GM20431 (cell line): Measurements from ENCODE around the gene DUT.

Experiments used
- in situ Hi-C: fragments of 300-500 bp; cut with MseI, MboI; formaldehyde crosslinking; loops from one replicate; pipeline ENCODE4 v1.15.0; 2020; ENCODE audit warnings: low sequenced_read_pairs; ENCODE audit not compliant: unreplicated experiment

The DUT gene

GRCh38 chr15:48330855-48331795 lies at the start of gene DUT:
DUT (plus strand) TSS chr15:48331429; CDS start chr15:48331516, 87 bp downstream.
- in situ Hi-C loops = no loop called here

GRCh38 chr15:48281674-48282073 lies 49.6 kb upstream of the DUT start:
- in situ Hi-C loops = loop anchor here (25.0 kb wide), 1 partner anchor 1094 kb away; no protein-coding TSS in a partner anchor

GRCh38 chr15:48282216-48282615 lies 49.0 kb upstream of the DUT start:
- in situ Hi-C loops = loop anchor here (25.0 kb wide), 1 partner anchor 1095 kb away; no protein-coding TSS in a partner anchor

- in situ Hi-C loops = loop anchor here (25.0 kb wide), 1 partner anchor 1096 kb away; no protein-coding TSS in a partner anchor
Measured at GRCh38 chr15:48283396-48284145, 47.7 kb upstream of the DUT start.

GRCh38 chr15:48285329-48286214 lies 45.7 kb upstream of the DUT start:
- in situ Hi-C loops = loop anchor here (25.0 kb wide), 1 partner anchor 1098 kb away; no protein-coding TSS in a partner anchor

GRCh38 chr15:48289628-48290027 lies 41.6 kb upstream of the DUT start:
- in situ Hi-C loops = loop anchor here (25.0 kb wide), 1 partner anchor 1102 kb away; no protein-coding TSS in a partner anchor

- in situ Hi-C loops = loop anchor here (25.0 kb wide), 1 partner anchor 1105 kb away; no protein-coding TSS in a partner anchor
Measured at GRCh38 chr15:48292458-48292857, 38.8 kb upstream of the DUT start.

- in situ Hi-C loops = loop anchor here (25.0 kb wide), 1 partner anchor 1110 kb away; no protein-coding TSS in a partner anchor
Measured at GRCh38 chr15:48297668-48298067, 33.6 kb upstream of the DUT start.

- in situ Hi-C loops = loop anchor here (25.0 kb wide), 1 partner anchor 1112 kb away; no protein-coding TSS in a partner anchor
Measured at GRCh38 chr15:48298914-48299313, 32.3 kb upstream of the DUT start.

GRCh38 chr15:48300038-48300437 lies 31.2 kb upstream of the DUT start:
- in situ Hi-C loops = no loop called here

- in situ Hi-C loops = no loop called here
Measured at GRCh38 chr15:48304398-48304797, 26.8 kb upstream of the DUT start.

GRCh38 chr15:48306639-48307038 lies 24.6 kb upstream of the DUT start:
- in situ Hi-C loops = no loop called here

GRCh38 chr15:48307586-48307985 lies 23.6 kb upstream of the DUT start:
- in situ Hi-C loops = no loop called here

- in situ Hi-C loops = no loop called here
Measured at GRCh38 chr15:48309740-48310139, 21.5 kb upstream of the DUT start.

GRCh38 chr15:48313216-48313615 lies 18.0 kb upstream of the DUT start:
- in situ Hi-C loops = no loop called here

- in situ Hi-C loops = no loop called here
Measured at GRCh38 chr15:48315041-48315440, 16.2 kb upstream of the DUT start.

- in situ Hi-C loops = no loop called here
Measured at GRCh38 chr15:48317221-48317620, 14.0 kb upstream of the DUT start.

GRCh38 chr15:48318131-48318530 lies 13.1 kb upstream of the DUT start:
- in situ Hi-C loops = no loop called here

GRCh38 chr15:48323294-48323693 lies 7.9 kb upstream of the DUT start:
- in situ Hi-C loops = no loop called here

- in situ Hi-C loops = no loop called here
Measured at GRCh38 chr15:48324949-48325348, 6.3 kb upstream of the DUT start.
